Measurements from ENCODE around the gene FAT1.

FAT1 gene

GRCh38 chr4:186606591-186606992 lies 117.1 kb downstream of the FAT1 start:
- no peak for DNase-seq (ENCODE audit: low spot score)

DNA sequence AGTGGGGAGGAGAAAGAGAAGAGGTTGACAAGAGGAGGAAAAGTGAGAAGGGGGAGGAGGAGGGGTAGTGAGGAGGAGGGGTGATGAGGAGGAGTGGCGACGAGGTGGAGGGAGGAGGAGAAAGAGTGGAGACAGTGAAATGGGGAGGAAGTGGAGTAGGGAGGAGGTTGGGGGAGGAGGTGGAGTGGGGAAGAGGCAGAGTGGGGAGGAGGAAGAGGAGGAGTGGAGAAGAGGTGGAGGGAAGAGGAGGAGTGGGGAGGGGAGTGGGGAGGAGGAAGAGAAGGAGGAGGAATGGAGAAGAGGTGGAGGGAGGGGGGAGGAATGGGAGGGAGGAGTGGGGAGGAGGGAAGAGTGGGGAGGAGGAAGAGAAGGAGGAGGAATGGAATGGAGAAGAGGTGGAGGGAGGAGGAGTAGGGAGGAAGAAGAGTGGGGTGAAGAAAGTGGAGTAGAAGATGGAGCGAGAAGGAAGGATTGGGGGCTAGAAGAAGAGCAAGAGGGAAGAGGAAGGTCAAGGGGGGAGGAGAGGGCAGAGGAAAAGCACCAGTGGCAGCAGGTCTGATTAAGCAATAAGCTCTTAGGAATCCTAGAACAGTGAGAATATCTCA lies 118.3 kb downstream of the FAT1 start:
- no peak for DNase-seq (ENCODE audit: low spot score)

DNA sequence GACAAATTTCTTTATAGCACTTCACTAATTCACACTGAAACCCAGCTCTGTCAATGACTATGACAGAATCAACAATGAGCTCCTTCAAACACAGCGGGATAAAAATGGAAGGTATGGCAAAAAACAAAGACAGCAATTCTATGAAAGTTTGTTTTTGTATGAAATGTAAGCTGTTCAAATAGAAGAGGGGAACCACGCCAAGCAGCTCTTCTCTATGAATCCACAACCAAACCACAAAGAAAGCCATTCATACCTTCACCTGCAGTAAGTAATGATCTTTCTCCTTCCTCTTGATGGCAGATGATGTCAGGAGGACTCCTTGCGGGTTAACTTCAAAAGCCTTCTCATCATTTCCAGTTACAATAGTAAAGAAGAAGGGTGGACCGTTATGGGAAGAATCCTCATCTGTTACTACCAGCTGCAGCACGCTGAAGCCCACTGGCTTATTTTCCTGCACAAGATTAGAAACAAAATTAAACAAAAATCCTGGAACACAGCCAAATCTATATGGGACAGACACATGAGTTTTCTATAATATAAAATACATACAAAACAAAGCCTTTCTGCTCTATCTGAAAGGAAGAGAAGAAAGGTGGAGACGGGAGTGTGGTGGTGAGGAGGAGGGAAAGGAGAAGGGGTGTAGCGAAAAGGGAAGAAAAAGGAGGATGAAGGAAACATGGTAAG lies 119.4 kb downstream of the FAT1 start:
- DNase-seq (ENCODE audit: low spot score): no peak

- DNase-seq (ENCODE audit: low spot score): no peak
Measured at GRCh38 chr4:186602978-186603377, 120.7 kb downstream of the FAT1 start.

- DNase-seq (ENCODE audit: low spot score): no peak
Measured at GRCh38 chr4:186599483-186599882, 124.2 kb downstream of the FAT1 start.

GRCh38 chr4:186598686-186599085 lies 125.0 kb downstream of the FAT1 start:
- DNase-seq (ENCODE audit: low spot score): no peak

DNA sequence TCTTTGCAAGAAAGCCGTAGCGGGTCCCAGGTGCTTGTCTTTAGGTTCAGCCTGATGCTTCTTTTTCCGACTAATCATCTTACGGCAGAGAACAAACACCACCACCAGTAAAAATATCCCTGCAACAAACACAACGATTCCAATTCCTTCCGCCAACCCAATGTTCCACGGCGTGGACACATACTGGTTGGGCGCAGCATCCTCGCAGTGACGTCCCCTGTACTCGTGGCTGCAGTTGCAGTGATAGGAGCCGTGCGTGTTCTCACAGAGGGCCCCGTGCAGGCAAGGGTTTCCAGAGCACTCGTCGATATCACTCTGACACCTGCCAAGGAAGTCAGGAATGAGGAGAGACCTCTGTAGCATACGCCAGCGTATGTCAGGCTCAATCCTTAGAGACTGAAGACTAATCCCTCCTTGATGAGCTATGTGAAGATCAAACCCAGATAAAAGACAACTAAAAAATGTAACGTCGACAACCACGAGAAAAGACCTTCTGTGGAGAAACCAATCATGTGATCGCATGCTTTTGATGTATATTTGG lies 126.7 kb downstream of the FAT1 start:
- DNase-seq (ENCODE audit: low spot score): no peak

DNA sequence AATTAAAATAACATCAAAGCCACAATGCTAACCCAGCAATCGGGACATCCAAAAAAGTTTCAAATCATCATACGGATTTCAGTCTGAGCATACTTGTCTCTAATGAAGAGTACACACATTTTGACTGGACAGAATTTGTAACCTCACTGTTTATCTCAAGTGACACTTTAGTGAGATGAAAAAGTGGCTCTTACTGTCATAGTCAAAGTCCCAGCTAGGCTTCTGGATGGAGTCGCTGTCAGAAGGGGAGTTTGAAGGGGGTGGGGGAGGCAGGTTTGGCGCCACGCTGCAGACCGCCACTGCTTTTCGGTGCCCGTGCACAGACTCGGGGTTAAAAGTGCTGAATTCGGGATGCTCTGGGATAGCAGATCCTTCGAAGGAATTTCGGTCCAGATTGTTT lies 127.3 kb downstream of the FAT1 start:
- no peak for DNase-seq (ENCODE audit: low spot score)

DNA sequence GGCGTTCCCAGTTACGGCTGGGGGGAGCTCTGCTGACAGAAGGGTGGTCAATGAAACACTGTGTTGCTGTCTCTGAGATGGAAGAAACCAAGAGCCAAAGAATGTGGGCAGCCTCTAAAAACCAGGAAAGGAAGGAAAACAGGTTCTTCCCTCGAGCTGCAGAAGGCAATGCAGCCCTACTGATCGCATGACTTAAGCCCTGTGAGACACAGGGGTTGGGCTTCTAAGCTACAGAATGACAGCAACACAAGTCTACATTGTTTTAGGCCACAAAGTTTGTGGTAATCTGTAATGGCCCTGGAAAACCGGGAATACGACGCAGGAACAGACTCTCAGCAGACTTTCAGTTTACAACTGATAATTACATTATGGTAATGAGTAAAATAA lies 130.1 kb downstream of the FAT1 start:
- DNase-seq (ENCODE audit: low spot score): no peak

GRCh38 chr4:186592966-186593586 lies 130.6 kb downstream of the FAT1 start:
- DNase-seq (ENCODE audit: low spot score): no peak

DNA sequence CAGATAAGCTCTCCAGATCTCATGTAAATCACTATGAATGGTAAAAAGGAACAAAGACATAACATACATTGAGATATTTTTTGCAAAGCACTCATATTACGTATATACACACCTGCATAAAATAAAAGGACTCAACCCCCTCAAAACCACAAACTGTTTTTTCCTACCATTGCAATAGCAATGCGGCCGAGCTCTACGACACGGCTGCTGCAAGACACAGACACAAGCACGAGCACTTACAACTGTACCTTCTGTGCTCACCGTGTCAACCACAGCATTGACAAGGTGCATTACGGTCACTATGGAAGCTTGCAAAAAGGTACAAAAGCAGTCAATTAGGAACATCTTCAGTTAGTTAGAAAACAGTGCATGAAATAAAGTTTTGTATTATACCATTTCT lies 131.2 kb downstream of the FAT1 start:
- DNase-seq (ENCODE audit: low spot score): no peak

GRCh38 chr4:186591651-186592050 lies 132.0 kb downstream of the FAT1 start:
- DNase-seq (ENCODE audit: low spot score): no peak

DNA sequence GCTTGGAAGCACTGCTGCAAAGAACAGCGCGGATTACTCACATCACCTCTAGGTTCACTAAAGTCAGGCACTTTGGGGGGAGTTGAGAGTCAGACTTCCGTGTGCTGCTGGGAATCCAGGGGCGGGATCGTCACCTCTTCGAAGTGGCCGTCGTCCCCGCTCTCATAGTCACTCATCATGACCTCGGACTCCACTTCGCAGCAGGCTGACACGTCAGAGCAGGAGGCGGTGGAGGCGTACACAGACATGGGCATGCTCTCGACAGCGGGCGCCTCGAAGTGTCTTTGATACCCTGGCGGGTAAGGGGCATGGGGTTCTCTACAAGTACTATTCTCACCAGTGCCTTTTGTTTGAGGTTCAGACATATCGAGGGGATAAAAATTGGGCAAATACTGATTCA lies 135.2 kb downstream of the FAT1 start:
- DNase-seq (ENCODE audit: low spot score): no peak

DNA sequence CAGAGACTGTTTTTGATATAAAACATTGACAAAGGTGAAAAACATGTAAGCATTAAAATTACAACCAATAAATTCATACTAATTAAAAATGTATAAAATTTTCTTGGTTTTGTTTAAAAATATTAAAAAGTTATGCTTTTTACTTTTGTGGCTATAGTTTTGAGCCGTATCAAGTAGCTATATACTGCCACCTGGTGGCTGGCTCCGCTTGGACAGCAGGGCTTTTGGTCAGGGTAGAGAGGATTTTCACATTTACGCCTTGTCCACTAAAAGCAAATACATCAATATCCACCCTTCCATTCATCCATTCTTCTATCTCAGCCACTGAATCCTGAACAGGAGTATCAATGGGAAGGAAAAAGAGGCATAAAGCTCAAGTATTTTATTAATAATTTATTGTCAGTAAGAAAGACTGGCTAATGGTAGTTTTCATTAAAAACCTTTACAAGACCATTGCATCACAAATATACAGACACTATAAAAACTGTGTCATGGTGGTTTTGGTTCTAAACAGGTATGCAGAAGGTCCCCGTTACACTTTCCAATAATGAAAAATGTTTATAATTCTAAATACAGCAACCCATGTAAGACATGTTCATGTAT lies 136.1 kb downstream of the FAT1 start:
- peak; percentile 68 for DNase-seq (ENCODE audit: low spot score)

DNA sequence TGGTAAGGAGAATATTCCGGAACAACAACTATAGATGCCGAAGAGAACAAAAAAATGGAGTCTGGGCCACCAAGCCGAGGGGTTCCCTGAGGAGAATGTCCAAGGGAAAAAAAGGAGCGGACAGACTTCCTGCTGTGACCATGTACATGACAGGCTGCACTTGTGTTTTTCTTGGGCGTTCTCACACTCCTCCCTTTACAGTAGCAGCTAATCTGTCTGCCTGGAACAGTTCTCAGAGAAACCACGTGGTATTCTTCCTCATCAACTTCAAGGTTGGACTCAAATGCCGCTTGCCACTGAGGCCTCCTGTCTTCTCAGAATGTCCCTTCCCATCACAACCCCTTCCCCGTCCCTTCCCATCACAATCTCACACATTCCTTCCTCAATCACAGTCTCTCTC lies 137.5 kb downstream of the FAT1 start:
- no peak for DNase-seq (ENCODE audit: low spot score)

GRCh38 chr4:186584912-186585311 lies 138.7 kb downstream of the FAT1 start:
- no peak for DNase-seq (ENCODE audit: low spot score)

GRCh38 chr4:186581421-186581820 lies 142.2 kb downstream of the FAT1 start:
- no peak for DNase-seq (ENCODE audit: low spot score)

- no peak for DNase-seq (ENCODE audit: low spot score)
Measured at GRCh38 chr4:186580669-186581068, 143.0 kb downstream of the FAT1 start.

- peak; percentile 32 for DNase-seq (ENCODE audit: low spot score)
Measured at GRCh38 chr4:186570193-186570996, 153.3 kb downstream of the FAT1 start.

GRCh38 chr4:186569533-186570192 lies 154.0 kb downstream of the FAT1 start:
- DNase-seq (ENCODE audit: low spot score): no peak

GRCh38 chr4:186566068-186566467 lies 157.6 kb downstream of the FAT1 start:
- no peak for DNase-seq (ENCODE audit: low spot score)

- no peak for DNase-seq (ENCODE audit: low spot score)
Measured at GRCh38 chr4:186563761-186564160, 159.9 kb downstream of the FAT1 start.

All from GM03348 (cell line).